Measurements from ENCODE around the gene TBL1X.

TBL1X gene

DNA sequence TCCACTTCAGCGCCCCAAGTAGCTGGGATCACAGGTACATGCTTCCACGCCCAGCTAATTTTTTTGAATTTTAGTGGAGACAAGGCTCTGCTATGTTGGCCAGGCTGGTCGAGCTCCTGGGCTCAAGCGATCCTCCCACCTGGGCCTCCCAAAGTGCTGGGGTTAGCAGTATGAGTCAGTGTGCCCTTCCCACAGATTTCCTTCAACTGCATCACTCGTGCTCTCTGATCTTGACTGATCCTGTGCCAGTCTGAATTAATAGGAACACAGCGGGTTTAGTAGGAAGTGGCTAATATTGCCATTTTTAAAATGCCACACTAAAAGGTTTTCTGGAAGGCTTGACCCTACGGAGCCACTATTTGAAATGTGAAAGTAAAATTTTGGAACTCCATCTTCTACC, 317.1 kb downstream of the TBL1X start:
- DNase-seq: no peak

DNA sequence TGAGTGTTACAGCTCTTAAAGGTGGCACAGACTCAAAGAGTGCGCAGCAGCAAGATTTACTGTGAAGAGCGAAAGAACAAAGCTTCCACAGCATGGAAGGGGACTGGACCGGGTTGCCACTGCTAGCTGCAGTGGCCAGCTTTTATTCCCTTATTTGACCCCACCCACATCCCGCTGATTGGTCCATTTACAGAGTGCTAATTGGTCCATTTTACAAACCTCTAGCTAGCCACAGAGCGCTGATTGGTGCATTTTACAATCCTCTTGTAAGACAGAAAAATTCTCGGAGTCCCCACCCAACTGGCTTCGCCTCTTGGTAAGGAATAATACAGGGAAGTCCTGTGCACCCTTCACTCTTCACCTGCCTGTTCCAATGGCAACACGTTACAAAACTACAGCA, 319.5 kb downstream of the TBL1X start:
- no peak for DNase-seq

DNA sequence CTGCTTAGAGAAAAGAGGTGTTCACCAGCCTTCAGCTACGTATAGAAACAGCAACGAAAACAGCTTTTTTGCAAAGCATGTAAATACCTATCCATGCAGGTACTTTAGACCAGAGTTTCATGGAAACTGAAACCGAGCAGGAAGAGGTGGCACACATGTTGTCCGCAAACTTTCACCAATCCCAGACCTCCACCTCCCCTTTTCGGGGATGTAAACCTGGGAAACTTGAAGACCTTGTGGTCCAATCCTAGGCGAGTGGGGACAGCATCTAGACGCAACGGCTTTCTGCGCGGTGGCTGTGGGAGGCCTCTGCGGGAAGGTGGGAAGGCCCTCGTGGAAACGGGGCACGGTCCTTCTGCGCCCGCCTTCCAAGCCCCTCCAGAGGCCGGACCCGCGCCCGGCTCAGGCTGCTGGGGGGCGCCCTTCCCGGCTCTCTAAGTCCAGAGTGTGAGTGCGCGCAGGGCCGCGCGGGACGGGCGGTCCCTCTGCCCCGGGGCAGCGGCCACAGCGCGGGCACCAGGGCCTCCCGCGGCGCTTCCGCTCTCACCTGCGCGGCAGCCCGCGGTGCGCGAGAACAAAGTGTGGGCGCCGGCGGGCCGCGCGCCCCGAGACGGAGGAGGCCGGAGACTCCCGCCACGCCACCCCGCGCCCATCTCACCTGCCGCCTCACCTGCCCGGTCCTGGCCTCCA, 320.5 kb downstream of the TBL1X start:
- DNase-seq: no peak

- no peak for DNase-seq
Observed at GRCh38 chrX:9785944-9786797, 321.3 kb downstream of the TBL1X start, which contains the start of gene SHROOM2. TSS of gene SHROOM2 (plus strand) at chrX:9786429. CDS start at chrX:9786546, 117 bp downstream.

DNA sequence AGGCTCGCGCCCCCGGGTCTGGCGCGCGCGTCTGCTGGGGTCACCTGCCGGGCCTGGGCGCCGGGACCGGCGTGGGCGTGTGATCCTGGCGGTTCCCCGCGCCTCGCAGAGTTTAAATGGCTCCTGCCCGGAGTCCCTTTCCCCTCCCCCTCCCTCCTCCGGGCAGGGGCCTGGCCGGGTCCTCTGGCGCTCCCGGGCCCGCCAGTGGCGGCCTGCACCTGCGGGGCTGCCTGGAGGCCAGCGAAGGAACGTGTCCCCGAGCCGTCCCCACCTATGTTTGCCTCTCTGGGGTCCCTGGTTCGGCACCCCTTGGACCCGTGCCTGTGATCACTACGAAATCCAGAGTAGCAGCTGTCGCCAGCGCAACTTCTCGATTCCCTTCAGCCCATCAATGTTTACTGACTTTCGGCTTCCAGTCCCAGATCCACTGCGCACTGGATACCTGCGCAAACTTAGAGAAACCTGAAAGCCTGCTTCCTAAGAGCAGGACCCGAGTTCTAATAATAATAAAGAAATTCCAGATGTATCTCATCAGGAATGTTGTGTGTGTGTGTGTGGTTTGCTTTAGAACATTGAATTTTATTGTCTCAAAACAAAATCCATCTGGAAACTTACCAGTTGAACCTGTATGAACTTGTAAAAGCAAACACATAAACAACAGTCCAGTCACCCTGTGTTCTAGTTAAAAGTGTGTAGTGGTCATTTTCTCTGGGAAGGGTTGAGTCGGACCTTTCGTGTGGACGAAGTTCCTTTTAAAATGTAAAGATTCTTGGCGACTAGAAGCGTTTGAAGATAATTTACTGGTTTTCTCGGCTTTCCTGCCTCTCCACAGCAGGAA, 322.2 kb downstream of the TBL1X start:
- no peak for DNase-seq

DNA sequence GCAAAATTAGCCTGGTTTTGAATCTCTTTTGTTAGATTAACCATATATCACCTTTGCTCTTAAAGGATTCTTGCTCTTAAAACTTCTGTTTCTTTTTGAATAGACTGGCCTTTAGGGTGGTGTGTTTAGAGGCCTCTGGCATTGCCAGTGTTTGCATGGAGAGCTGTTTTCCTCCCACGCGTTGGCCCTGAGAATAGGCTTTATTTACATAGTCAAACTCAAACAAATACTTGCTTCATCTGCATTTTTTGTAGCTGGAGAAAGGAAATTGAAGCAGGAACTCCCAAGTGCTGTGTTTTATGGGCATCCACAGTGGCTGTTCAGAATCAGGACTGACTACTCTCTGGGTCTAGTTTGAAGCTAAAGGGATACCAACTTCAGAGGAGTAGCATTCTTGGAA, 324.1 kb downstream of the TBL1X start:
- no peak for DNase-seq

DNA sequence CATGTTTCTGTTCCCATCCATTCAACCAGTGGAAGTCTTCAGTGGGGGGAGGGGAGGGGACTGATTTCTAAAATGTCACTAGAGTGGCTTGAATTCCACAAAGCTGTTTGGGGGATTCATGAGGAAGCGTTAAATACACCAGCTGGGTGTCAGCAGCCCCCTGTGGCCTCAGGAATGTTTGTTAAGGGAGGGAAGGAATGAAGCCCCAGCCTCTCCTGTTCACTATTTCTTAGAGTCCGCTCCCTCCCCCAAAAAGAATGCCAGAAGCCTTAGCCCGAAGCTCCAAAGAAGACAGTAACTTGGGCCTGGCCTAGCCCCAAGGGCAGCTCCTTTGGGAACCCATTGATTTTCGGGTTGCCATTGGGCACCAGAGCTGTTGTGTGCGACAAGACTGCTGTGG, 324.7 kb downstream of the TBL1X start:
- no peak for DNase-seq

All from hematopoietic multipotent progenitor cell treated with erythropoietin and hydrocortisone succinate and interleukin-3 and kit ligand, for 8 days (in vitro differentiated cells).